OCI-LY1 (cell line): Measurements from ENCODE around the gene MAP7D1.
"Not testable (repeated sequence)": the region's sequence is repeated elsewhere in the genome, so short reads cannot be mapped to it uniquely, and the experiment has no call there.

Source experiments
- H2AFZ ChIP-seq: fragments of 200-600 bp; sonication (generic), shearing (Covaris generic); 2 replicates; pipeline ENCODE4 v1.6.0; 2014; ENCODE audit warnings: antibody characterized with exemption, mild to moderate bottlenecking, low read length
- H3F3A ChIP-seq: fragments of 200-600 bp; sonication (generic), shearing (Covaris generic); 2 replicates; pipeline ENCODE4 v1.6.0; 2014; ENCODE audit warnings: mild to moderate bottlenecking, antibody characterized with exemption, low read length, moderate library complexity; ENCODE audit not compliant: insufficient read depth
- H3K27ac ChIP-seq: fragments of 200-600 bp; sonication (generic); 2 replicates; pipeline ENCODE4 v1.5.1; 2014; ENCODE audit warnings: low read length, mixed run types, mild to moderate bottlenecking, low read depth; ENCODE audit not compliant: poor library complexity, severe bottlenecking
- H3K27me3 ChIP-seq: fragments of 200-600 bp; sonication (generic); 2 replicates; pipeline ENCODE4 v1.6.0; 2014; ENCODE audit warnings: antibody characterized with exemption, mild to moderate bottlenecking, low read length, moderate library complexity; ENCODE audit not compliant: insufficient read depth
- H3K36me3 ChIP-seq: fragments of 200-600 bp; sonication (generic); 2 replicates; pipeline ENCODE4 v1.6.1; 2014; ENCODE audit warnings: mild to moderate bottlenecking, antibody characterized with exemption, low read length, moderate library complexity, mixed read lengths; ENCODE audit not compliant: insufficient read depth
- H3K4me1 ChIP-seq: fragments of 200-600 bp; sonication (generic); 2 replicates; pipeline ENCODE4 v1.5.1; 2014; ENCODE audit warnings: mild to moderate bottlenecking, low read length, moderate library complexity; ENCODE audit not compliant: insufficient read depth, severe bottlenecking
- H3K4me2 ChIP-seq: fragments of 200-600 bp; sonication (generic), shearing (Covaris generic); 2 replicates; pipeline ENCODE4 v1.6.1; 2014; ENCODE audit warnings: low read length
- H3K4me3 ChIP-seq: fragments of 200-600 bp; sonication (generic); 2 replicates; pipeline ENCODE4 v1.5.1; 2014; ENCODE audit warnings: low read length, low read depth, mild to moderate bottlenecking, mixed read lengths; ENCODE audit not compliant: poor library complexity, severe bottlenecking
- H3K79me2 ChIP-seq: fragments of 200-600 bp; shearing (Covaris generic); 2 replicates; pipeline ENCODE4 v1.6.1; 2016; ENCODE audit warnings: mixed run types, low read length, mixed read lengths; ENCODE audit not compliant: insufficient read depth
- H3K9ac ChIP-seq: fragments of 200-600 bp; sonication (generic), shearing (Covaris generic); 2 replicates; pipeline ENCODE4 v1.6.1; 2014; ENCODE audit warnings: mild to moderate bottlenecking, low read length, mixed read lengths
- H3K9me2 ChIP-seq: fragments of 200-600 bp; sonication (generic), shearing (Covaris generic); 2 replicates; pipeline ENCODE4 v1.6.1; 2014; ENCODE audit warnings: low read depth, mild to moderate bottlenecking, low read length, mixed read lengths
- H3K9me3 ChIP-seq: fragments of 200-600 bp; shearing (Covaris generic); 2 replicates; pipeline ENCODE4 v1.6.1; 2014; ENCODE audit warnings: low read length, mixed read lengths
- H4K20me1 ChIP-seq: fragments of 200-600 bp; sonication (generic), shearing (Covaris generic); 2 replicates; pipeline ENCODE4 v1.6.0; 2016; ENCODE audit warnings: mild to moderate bottlenecking, low read length; ENCODE audit not compliant: insufficient read depth
- EZH2 ChIP-seq: fragments of 200-600 bp; sonication (generic), shearing (Covaris generic); IDR thresholded peaks from 2 replicates; pipeline ENCODE4 v1.8.0; 2017; ENCODE audit warnings: borderline replicate concordance, mixed run types, mild to moderate bottlenecking, antibody characterized with exemption, low read length, moderate library complexity, mixed read lengths
- TF ChIP-seq, protein P1 (sequence below): fragments of 200-600 bp; sonication (generic), shearing (Covaris generic); IDR thresholded peaks from 2 replicates; pipeline ENCODE4 v1.5.1; 2017; ENCODE audit warnings: mild to moderate bottlenecking, antibody characterized with exemption, low read length, moderate library complexity, mixed read lengths

MAP7D1 gene

DNA sequence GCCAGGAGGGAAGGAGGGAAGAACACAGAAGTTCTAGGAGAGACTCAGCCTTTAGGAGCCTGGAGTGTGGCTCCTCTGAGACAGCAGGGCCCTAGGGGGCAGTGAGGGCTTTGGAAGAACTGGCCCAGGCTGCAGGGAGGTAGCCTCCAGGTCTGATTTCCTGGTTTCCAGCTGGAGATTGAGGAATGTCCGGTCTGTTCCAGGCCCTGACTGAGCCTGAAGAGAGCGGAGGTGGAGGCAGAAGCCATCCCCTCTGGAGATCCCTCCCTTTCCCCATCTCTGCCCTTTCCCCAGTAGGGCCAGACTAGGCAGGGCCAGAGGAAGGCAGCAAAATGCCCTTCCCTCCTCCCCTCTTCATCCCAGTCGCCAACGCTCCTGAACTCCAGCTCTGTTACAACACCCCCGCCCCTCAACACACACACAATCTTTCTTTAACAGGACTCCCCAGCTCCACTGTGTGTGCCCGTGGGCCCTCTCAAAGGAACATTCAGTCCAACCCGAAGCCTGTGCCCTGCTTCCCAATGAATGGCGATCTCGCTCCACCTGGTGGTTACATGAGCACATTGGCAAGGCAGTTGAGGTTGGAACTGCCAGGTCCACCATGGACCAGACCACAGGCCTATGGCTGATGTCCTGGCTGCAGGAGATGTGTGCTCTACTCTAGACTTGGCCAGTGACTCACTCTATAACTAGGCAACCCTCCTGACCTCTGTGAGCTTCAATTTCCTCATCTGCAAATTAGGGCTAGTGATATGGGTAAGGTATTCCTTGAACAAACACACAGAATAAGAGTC lies 32.0 kb downstream of the MAP7D1 start:
- Histone ChIP-seq H3K79me2 (no peaks in the 10 kb centered on the region), H3K36me3 (no peaks in the 10 kb centered on the region), H3K9me2 (no peaks in the 10 kb centered on the region), H3K4me2 (no peak overlapping the region), H3K4me3 (no peak overlapping the region), H3K9me3 (no peaks in the 10 kb centered on the region), H2AFZ (no peak overlapping the region), H3K27ac (no peak overlapping the region), H4K20me1 (no peaks in the 10 kb centered on the region), H3F3A (no peaks in the 10 kb centered on the region), H3K4me1 (no peaks in the 10 kb centered on the region), H3K9ac (no peak overlapping the region), H3K27me3 (no peaks in the 10 kb centered on the region)
- TF ChIP-seq, protein P1, sequence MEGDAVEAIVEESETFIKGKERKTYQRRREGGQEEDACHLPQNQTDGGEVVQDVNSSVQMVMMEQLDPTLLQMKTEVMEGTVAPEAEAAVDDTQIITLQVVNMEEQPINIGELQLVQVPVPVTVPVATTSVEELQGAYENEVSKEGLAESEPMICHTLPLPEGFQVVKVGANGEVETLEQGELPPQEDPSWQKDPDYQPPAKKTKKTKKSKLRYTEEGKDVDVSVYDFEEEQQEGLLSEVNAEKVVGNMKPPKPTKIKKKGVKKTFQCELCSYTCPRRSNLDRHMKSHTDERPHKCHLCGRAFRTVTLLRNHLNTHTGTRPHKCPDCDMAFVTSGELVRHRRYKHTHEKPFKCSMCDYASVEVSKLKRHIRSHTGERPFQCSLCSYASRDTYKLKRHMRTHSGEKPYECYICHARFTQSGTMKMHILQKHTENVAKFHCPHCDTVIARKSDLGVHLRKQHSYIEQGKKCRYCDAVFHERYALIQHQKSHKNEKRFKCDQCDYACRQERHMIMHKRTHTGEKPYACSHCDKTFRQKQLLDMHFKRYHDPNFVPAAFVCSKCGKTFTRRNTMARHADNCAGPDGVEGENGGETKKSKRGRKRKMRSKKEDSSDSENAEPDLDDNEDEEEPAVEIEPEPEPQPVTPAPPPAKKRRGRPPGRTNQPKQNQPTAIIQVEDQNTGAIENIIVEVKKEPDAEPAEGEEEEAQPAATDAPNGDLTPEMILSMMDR = peak; percentile 91
- TF ChIP-seq EZH2 = no peak

DNA sequence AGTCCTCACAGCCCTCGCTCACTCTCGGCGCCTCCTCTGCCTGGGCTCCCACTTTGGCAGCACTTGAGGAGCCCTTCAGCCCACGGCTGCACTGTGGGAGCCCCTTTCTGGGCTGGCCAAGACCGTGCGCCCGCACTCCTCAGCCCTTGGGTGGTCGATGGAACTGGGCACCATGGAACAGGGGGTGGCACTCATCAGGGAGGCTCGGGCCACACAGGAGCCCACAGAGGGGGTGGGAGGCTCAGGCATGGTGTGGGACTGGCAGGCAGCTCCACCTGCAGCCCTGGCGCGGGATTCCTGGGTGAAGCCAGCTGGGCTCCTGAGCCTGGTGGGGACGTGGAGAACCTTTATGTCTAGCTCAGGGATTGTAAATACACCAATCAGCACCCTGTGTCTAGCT lies 40.8 kb downstream of the MAP7D1 start:
- H3K9me3 ChIP-seq, H3K27ac ChIP-seq, H3K27me3 ChIP-seq, H3K4me2 ChIP-seq, H3K4me3 ChIP-seq, H3F3A ChIP-seq, H3K9me2 ChIP-seq, H3K36me3 ChIP-seq, H3K9ac ChIP-seq, H2AFZ ChIP-seq, H4K20me1 ChIP-seq, H3K79me2 ChIP-seq: not testable (repeated sequence)
- H3K4me1 ChIP-seq = peaks cover 13% of the 10 kb centered on the region

DNA sequence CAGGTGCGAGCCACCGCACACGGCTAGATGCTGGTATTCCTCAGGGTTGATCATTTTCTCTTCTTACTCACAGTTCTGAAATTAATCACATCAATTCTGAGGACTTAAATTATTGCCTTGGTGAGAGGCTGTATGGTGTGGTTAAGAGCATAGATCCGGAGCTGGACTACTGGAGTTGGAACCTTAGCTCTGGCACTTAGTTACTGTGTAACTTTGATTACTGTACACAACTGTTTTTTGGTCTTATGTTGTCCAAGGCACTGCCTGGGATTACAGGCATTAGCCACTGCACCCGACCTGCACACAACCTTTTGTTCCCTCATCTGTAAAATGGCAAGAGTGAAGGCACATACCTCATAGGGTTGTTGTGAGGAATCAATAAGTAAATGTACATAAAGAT lies 42.7 kb downstream of the MAP7D1 start:
- Histone ChIP-seq H3K27ac (no peak overlapping the region), H3K79me2 (no peaks in the 10 kb centered on the region), H3K9me2 (no peaks in the 10 kb centered on the region), H3K4me3 (no peak overlapping the region), H4K20me1 (no peaks in the 10 kb centered on the region), H3K27me3 (no peaks in the 10 kb centered on the region), H3F3A (peaks cover 2% of the 10 kb centered on the region; the same call in 1 of the 2 replicates), H3K4me2 (no peak overlapping the region), H3K36me3 (no peaks in the 10 kb centered on the region), H3K9me3 (no peaks in the 10 kb centered on the region), H3K4me1 (peaks cover 13% of the 10 kb centered on the region), H2AFZ (no peak overlapping the region), H3K9ac (no peak overlapping the region)
- TF ChIP-seq, protein P1 = no peak
- no peak for TF ChIP-seq EZH2
